ENCODE results near the gene TATDN2.
"Not testable (repeated sequence)": the region's sequence is repeated elsewhere in the genome, so short reads cannot be mapped to it uniquely, and the experiment has no call there.

Gene TATDN2

DNA sequence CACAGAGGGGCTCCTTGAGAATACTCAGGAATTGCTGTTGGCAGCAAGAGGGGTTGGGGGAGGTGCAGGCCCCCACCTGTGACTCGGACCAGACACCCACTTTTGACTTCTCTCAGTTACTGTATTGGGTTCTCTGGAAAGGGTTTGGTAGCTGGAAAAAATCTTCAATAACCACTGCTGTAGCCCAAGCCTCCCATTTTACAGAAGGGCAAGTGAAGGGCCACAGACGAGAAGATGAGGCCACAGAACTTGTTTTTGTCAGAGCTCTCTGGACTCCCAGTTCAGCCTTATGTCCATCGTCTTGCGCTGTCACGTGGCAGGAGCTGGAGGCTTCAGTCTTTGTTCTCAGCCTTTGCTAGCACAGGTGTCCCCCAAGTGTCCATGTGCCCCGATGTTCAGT is 12.7 kb upstream of the TATDN2 start:
- no peak for DNase-seq (ENCODE audit: low read depth in 2 of 2)

DNA sequence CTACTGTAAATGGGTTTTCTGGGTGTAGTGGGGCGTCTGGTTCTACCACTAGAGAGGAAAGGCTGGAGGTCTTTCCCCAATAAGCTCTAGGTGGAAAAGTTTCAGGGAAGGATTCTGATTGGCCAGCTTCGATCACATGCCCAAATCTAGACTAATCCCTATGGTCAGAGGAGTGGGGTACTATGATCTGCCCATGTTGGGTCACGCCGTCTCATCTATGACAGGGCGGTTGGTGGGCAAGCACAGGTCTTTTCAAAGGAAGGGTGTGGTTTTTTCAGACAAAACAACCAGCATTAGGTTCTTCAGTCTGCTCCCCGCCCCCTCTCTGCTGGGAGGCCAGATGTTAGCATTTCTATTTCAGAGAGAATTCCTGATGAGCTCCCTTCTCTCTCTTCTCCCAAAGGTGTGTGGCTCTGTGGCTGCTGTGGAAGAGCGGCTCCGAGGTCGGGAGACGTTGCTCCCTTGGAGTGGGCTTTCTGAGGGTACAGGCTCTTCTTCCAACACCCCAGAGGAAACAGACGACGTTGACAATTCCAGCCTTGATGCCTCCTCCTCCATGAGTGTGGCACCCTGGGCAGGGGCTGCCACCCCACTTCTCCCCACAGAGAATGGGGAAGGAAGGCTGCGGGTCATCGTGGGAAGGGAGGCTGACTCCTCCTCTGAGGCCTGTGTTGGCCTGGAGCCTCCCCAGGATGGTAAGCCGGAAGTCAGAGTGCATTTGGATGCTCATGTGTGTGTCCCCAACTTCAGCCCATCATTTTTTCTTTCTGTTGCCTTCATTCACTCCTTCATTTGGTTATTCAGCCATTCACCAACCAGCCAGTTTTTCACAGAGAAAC is 9.7 kb upstream of the TATDN2 start:
- no peak for DNase-seq (ENCODE audit: low read depth in 2 of 2)

DNA sequence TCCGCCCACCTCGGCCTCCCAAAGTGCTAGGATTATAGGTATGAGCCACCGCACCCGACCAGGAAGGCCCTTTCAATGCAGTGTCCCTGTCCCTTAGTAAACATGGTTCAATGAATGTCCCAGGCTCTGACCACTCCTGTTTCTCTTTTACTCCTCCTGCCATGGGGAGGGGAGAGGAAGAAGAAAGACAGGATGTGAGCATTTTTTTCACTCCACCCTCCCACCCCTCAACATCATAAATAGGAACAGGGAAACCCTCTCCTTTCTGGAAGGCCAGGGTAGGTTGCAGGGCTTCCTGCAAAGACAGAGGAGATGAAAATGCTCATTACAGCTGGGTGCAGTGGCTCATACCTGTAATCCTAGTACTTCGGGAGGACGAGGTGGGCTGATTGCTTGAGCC is 7.5 kb upstream of the TATDN2 start:
- no peak for DNase-seq (ENCODE audit: low read depth in 2 of 2)

DNA sequence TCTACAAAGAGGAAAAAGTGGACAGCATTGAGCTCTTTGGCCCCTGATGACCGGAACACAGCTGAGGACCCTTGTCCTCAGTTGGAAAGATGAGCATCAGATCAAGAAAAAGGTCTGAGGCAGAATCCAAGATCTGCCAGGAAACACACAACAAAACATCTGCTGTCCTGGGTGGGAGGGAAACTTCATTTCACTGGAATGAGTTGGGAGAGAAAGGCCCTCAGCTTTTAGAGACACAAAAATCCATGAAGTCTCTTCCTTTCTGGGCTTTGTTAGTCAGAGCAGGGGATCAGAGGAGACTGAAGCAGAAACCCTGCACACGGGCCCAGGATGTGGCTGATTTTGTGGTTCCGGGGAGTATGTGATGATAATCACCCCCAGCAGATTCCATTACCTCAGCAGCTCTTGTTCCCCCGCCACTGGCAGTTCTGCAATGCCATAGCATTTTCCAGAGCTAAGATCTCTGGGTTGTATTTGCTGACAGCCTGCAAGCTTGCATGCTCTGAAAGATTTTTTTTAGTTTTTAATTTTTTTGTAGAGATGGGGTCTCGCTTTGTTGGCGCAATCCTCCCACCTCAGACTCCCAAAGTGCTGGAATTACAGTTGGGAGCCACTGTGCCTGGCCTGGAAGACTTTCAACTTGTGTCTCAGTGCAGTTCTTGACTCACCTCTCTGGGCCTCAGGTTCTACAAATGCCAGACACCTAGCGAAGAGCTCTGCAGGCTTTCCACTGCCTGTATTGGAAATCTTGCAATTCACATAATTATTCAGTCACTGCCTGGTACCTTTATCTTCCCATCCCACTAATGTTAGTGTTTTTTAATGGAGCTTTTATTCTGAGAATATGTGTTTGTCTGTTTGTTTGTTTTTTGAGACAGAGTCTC is 5.8 kb upstream of the TATDN2 start:
- DNase-seq (ENCODE audit: low read depth in 2 of 2) = peak in 1 of 2 donors; percentile 59

DNA sequence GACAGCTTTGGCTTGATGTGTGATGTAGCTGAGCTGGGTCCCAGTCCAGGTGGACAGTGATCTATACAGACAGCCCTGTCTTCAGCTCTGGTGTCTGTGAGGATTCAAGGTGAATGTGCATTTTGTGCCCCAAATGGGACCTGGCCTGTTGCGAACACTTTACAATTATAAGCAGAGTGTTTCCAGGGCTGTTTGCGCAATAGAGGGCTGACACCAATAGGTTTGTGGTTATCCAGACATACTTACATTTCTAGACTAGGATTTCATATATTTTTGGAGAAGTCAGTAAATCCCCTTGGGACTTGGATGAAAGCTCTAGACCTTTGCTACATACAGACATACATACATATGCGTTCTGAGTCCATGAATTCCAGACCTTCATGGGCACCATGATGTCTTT is 4.2 kb upstream of the TATDN2 start:
- no peak for DNase-seq (ENCODE audit: low read depth in 2 of 2)

DNA sequence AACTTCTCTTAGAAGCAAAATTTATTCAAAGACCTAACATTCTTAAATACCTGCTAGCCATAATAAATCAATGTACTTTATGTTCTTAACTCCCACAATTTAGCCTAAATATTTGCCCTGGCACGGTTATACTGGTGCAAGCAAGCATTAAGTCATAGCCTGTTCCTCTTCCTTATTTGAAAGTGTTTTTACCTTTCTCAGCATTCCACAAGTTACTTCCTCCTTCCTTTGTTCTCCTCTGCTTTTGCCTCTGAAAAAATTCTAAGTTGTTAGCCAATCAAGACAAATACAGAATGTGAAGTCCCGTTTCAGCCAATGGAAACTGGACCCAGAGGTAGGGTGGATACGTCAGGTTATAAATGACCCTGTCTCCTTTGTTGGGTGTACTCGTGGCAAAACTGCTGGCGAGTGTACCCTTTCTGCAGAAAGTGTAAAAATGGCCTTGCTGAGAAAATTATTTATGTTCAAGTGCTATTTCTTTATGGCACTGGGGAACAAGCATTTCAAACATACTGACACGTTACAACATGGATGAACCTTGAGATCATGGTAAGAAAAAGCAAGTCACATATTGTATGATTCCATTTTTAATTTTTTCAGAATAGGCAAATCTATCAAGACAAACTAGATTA is 3.1 kb upstream of the TATDN2 start:
- no peak for DNase-seq (ENCODE audit: low read depth in 2 of 2)

DNA sequence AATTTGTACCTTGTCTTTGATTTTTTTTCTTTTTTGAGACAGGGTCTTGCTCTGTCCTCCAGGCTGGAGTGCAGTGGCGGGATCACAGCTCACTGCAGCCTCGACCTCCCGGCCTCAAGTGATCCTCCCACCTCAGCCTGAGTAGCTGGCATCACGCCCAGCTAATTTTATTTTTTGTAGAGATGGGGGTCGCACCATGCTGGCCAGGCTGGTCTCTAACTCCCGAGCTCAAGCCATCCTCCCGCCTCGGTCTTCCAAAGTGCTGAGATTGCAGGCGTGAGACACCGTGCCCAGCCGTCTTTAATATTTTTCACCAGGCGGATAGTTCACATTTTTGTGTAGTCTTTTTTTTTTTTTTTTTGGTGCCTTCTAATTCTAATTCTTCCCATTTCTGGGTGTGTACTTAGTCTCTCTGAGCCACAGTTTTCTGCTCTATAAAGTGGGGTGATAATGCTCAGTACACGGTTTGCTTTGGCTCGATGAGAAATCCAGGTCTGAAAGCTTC is 528 bp upstream of the TATDN2 start:
- DNase-seq (ENCODE audit: low read depth in 2 of 2) = no peak

DNA sequence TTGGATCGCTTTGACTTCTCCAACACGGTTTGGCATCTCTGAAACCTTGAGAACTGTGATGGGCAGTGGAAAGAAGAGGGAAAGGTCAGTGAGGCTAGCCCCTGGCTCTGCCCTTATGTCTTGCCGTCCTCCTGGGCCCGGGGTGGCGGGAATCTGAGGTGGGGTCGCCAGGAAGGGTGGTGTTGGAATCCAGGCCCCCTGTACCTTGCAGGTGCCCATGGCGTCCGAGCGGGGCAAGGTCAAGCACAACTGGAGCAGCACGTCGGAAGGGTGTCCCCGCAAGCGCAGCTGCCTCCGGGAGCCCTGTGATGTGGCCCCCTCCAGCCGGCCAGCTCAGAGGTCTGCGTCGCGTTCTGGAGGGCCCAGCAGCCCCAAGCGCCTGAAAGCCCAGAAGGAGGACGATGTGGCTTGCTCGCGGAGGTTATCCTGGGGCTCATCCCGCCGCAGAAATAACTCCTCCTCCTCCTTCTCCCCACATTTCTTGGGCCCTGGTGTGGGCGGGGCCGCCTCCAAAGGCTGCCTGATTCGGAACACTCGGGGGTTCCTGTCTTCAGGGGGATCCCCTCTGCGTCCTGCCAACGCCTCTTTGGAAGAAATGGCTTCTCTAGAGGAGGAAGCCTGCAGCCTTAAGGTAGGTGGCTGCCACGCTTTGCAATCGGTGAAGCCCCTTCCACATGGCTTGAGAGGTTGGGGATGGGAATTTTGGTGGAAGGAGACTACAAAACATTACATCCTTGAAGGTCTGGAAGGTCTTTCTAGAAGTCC is 907 bp downstream of the TATDN2 start:
- DNase-seq (ENCODE audit: low read depth in 2 of 2) = no peak

DNA sequence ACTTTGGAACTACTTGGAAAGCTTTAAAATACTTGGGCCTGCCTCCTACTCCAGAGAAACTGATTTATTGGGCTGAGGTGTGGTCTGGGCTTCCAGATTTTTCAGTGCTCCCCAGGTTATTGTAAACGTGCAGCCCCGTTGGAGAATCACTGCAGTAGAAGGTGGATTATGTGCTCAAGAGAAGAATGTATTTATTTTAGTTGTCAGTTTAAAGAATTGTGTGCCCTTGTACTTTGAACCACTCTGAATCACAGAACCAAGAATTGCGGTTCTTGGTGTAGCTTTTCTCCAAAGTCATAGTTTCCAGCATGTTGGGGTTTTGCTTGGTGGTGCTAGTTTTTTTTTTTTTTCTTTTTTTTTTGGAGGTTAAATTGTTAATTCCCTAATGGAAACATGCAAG is 1.6 kb downstream of the TATDN2 start:
- DNase-seq (ENCODE audit: low read depth in 2 of 2) = no peak

DNA sequence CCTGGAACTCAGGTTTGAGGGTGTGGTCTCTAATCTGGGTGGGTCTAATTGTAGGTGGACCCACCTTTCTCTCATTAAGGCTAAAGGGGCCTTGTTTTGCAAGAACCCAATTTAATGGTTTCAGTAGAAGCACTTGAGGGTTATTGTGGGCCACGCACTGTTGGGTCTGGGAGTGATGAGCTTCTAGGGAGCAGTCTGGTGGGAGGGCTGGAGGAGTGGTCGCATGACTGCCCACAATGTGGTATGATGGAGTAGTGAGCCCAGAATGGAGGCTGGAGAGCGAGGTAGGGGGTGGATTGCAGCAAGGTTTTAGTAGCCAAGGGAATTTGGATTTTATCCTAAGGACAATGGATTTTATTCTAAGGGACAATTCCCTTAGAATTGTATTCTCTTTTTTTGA is 2.7 kb downstream of the TATDN2 start:
- no peak for DNase-seq (ENCODE audit: low read depth in 2 of 2)

DNA sequence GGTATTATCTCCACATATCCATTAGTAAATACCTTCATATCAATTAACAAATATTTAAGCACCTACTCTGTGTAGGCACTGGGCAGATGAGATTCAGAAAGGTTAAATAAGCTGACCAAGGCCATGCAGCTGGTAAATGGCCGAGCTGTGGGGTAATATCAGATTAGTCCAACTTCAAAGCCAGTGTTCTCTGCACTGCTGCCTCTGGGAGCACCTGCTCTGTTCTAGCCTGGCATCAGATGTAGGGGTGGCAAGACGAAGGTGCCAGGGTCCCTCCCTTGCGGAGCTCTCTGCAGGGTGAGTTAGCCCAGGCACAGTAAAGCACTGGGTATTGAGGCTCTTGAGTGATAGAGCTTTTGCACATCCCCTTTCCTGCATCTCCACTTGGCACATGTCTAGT is 5.5 kb downstream of the TATDN2 start:
- no peak for DNase-seq (ENCODE audit: low read depth in 2 of 2)

DNA sequence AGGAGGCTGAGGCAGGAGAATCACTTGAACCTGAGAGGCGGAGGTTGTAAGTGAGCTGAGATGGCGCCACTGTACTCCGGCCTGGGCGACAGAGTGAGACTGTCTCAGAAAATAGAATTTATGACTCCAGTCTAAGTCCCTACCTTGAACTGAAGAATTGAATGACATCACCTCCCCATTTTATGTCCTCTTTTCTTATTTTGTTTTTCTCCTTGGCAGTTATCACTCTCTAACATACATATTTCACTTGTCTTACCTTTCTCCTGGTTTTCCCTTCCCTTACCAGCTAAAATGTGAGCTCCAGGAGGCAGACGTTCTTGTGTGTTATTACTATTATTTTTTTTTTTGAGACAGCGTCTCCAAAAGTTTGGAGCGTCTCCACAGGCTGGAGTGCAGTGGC is 7.6 kb downstream of the TATDN2 start:
- no peak for DNase-seq (ENCODE audit: low read depth in 2 of 2)

DNA sequence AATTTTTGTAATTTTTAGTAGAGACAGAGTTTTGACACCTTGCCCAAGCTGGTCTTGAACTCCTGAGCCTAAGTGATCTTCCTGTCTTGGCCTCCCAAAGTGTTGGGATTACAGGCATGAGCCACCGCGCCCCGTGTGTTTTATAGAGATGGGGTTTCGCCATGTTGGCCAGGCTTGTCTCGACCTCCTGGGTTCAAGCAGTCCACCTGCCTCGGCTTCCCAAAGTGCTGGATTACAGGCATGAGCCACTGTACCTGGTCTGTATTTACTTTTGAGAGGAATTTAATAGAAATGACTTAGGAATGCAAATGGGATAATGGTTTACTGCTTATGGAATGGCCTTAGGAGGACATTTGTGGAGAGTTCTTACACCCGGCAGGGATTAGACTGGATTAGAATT is 10.8 kb downstream of the TATDN2 start:
- DNase-seq (ENCODE audit: low read depth in 2 of 2) = no peak

DNA sequence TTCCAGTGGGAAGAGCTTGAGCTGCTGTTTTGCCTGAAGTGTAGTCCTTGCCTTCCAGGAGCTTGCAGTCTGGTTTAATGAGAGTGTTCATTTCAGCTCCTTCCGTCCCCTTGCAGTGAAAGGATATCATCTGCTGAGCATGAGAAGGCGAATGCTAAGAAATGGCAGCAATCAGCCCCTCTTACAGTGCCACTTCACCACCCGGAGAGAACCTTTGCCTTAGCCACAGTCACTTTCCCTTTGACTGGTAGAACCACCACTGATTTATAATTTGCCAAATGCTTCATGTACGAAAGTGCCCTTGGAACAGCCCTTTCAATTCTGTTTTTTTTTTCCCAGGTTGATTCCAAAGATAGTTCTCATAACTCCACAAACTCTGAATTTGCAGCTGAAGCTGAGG is 11.5 kb downstream of the TATDN2 start:
- DNase-seq (ENCODE audit: low read depth in 2 of 2) = no peak

DNA sequence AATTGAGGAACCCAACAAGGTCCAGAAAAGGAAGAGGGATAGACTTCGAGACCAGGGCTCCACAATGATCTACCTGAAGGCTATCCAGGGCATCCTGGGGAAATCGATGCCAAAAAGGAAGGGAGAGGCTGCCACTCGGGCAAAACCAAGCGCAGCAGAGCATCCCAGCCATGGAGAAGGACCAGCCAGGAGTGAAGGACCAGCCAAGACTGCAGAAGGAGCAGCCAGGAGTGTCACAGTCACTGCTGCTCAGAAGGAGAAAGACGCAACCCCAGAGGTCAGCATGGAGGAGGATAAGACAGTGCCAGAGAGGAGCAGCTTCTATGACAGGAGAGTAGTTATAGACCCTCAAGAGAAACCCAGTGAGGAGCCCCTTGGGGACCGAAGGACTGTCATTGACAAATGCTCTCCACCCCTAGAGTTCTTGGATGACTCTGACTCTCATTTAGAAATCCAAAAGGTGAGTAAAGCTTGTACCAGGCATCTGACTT is 12.0 kb downstream of the TATDN2 start:
- no peak for DNase-seq (ENCODE audit: low read depth in 2 of 2)

DNA sequence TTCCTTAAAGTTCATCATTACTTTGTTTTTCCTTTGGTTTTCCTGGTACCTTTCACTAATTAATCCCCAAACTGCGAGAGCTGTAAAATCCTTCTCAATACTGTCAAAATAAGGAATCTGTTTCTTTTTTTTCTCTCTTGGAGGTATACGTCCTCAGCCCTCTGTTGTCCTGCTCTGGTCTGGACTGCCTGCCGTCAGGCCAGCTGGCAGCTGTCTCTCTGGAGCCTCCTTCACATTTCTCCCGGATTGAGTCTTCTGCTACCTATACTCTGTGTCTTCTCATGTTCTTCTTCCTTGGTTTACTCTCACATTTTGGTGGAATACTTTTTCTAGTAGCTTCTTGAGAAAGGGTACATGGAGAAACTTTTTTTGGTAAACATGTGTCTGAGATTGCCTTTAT is 13.8 kb downstream of the TATDN2 start:
- DNase-seq (ENCODE audit: low read depth in 2 of 2) = no peak

DNA sequence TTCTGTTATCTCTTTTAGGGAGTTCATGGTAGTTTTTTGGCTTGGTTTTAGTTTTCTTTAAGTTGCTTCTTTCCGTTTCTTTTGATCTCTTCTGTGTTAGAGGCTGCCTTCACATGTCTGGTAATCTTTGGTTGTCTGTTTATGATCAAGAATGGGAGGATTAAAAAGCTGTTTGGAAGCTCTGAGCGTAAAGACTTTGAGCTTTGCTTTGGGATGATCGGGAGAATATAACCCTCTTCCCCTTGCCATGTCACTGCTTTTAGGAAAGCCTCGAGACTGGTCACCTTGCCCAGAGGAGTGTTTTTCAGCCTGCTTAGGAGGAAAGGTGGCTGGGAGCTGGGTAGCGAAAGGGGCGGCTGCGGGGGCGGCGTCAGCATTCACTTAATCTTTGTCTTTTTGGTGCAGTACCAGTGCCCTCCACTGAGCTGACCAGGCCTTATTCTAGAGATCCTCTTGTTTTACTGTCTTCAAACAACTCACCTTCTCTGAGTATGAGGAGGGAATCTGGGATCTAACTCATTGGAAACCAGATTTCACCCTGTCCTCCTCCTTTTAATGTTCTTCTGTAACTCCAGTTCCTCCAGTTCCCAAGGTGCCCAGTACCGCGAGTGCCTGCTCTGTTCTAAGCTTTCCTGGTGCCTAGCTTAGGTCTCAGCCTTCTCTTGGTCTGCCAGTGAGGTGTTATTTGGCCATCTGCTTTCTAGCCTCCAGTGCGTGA is 15.5 kb downstream of the TATDN2 start:
- DNase-seq (ENCODE audit: low read depth in 2 of 2) = peak; percentile 30 to 52

DNA sequence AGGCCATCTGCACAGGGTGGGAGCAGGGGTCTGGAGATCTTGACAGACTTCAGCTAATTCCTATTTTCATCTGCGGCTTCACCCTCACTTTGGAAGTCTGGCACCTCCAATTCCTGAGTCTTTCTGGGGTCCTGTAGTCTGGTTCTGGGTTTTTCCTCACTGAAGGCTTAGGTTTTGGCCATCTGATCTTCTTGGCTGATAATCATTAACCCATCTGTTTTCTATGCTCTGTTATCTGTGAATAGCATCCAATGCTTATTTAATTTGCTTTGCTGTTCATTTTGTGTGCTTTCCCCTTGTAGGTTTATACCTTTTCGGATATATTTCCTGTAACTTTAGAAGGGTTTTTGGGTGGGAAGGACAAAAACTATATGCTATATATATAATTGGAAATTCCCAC is 17.6 kb downstream of the TATDN2 start:
- DNase-seq (ENCODE audit: low read depth in 2 of 2) = no peak

DNA sequence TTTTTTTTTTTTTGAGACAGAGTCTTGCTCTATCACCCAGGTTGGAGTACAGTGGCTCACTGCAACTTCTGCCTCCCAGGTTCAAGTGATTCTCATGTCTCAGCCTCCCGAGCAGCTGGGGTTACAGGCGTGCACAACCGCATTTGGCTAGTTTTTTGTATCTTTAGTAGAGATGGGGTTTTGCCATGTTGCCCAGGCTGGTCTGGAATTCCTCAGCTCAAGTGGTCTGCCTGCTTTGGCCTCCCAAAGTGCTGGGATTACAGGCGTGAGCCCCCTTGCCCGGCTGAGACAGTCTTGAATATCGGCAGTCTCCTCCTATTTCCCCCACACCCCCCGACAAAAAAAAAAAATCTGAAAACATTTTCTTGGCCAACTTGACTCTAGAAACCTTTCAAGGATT is 18.7 kb downstream of the TATDN2 start:
- not testable (repeated sequence) for DNase-seq (ENCODE audit: low read depth in 2 of 2)

DNA sequence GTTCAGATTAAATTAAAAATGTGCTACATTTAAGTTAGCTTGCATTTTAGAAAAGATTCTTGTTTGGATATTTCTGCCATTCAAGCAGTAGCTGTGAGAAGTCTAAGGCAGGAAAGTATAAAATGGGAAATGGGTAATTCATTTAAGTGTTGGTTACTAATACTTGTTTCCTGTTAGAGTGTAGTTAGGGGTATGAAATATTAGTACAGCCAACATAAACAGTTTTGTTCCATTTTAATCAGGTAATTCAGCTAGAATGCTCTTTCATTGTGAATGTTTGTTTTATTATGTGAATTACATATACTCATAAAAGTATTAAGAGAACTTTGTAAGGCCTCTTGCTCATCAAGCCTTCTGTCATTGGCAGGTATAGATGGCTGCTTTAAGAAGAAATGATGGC is 19.9 kb downstream of the TATDN2 start:
- no peak for DNase-seq (ENCODE audit: low read depth in 2 of 2)

DNA sequence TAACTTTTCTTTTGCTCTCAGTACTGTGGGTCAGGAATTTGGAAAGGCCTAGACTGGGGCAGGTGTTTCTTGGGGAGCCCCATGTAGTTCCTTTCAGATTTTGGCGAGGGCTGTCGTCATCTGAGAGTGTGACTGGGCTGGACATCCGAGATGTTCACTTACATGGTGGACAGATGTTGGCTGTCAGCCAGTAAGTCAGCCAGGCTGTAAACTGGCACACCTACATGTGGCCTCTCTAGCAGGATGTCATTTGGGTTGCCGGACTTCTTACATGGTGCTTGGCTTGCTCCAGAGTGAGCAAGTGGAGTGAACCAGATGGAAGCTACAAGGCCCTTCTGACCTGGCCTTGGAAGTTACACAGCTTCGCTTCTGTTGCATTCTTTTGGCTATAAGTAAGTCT is 20.7 kb downstream of the TATDN2 start:
- no peak for DNase-seq (ENCODE audit: low read depth in 2 of 2)

Data from stimulated activated CD4-positive, alpha-beta T cell treated with anti-CD3 and anti-CD28 coated beads, Interleukin-1b, Interleukin-23, amount 100 ng/mL, for 1 hour (primary cell).